NB4 (cell line): Measurements from ENCODE around the gene CAPN8.

Experiments
- MYC ChIP-seq: IDR thresholded peaks from 2 replicates; pipeline ENCODE4 v1.6.1; 2011; ENCODE audit warnings: low read depth, low read length
- POLR2A ChIP-seq: IDR thresholded peaks from 2 replicates; pipeline ENCODE4 v1.6.1; 2011; ENCODE audit warnings: mild to moderate bottlenecking; ENCODE audit not compliant: insufficient read length; ENCODE audit errors: extremely low read depth
- TF ChIP-seq, protein P1 (sequence below): IDR thresholded peaks from one replicate; pipeline ENCODE4 v1.5.1; 2012; ENCODE audit warnings: low read depth, low read length

GRCh38 chr1:223538981-223539380, 126.5 kb downstream of the CAPN8 start:
- TF ChIP-seq POLR2A (no peak), MYC (no peak)
- TF ChIP-seq, protein P1, sequence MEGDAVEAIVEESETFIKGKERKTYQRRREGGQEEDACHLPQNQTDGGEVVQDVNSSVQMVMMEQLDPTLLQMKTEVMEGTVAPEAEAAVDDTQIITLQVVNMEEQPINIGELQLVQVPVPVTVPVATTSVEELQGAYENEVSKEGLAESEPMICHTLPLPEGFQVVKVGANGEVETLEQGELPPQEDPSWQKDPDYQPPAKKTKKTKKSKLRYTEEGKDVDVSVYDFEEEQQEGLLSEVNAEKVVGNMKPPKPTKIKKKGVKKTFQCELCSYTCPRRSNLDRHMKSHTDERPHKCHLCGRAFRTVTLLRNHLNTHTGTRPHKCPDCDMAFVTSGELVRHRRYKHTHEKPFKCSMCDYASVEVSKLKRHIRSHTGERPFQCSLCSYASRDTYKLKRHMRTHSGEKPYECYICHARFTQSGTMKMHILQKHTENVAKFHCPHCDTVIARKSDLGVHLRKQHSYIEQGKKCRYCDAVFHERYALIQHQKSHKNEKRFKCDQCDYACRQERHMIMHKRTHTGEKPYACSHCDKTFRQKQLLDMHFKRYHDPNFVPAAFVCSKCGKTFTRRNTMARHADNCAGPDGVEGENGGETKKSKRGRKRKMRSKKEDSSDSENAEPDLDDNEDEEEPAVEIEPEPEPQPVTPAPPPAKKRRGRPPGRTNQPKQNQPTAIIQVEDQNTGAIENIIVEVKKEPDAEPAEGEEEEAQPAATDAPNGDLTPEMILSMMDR: no peak
